WTC11 (cell line): ENCODE measurements around the gene TRAF3IP1. TPM values are rescaled to one million over a fixed set of nuclear protein-coding genes. Genes with fewer than 3 reads are reported as not detected.

ENCODE experiments used
- ATAC-seq: fragments of 200-7000 bp; cut with Tn5 transposase; 2 replicates; pipeline ENCODE4 v1.10.0; 2021; ENCODE audit warnings: mild to moderate bottlenecking, moderate library complexity
- CTCF ChIA-PET: fragments of 300-600 bp; sonication (Branson Sonifier 250); formaldehyde crosslinking; loops from one replicate; lab custom pipeline; 2021; ENCODE audit warnings: antibody characterized with exemption; lab: Charles Lee
- POLR2A ChIA-PET: fragments of 350-600 bp; sonication (Branson Sonifier 250); formaldehyde crosslinking; loops from one replicate; lab custom pipeline; 2021; ENCODE audit warnings: antibody characterized with exemption; lab: Charles Lee
- DNase-seq: peaks from one replicate; pipeline ENCODE4 v3.0.0; 2021; ENCODE audit warnings: low spot score
- H3K27ac Mint-ChIP-seq: 2 replicates; pipeline ENCODE4 v1.8.0; 2021; ENCODE audit warnings: mixed read lengths
- H3K27me3 Mint-ChIP-seq: 2 replicates; pipeline ENCODE4 v1.8.0; 2021; ENCODE audit warnings: low read depth, mild to moderate bottlenecking, moderate library complexity, mixed read lengths
- H3K36me3 Mint-ChIP-seq: 2 replicates; pipeline ENCODE4 v1.8.0; 2021; ENCODE audit warnings: mixed read lengths
- H3K4me1 Mint-ChIP-seq: 2 replicates; pipeline ENCODE4 v1.8.0; 2022; ENCODE audit warnings: mixed read lengths
- H3K4me3 Mint-ChIP-seq: 2 replicates; pipeline ENCODE4 v1.8.0; 2021; ENCODE audit warnings: mild to moderate bottlenecking, moderate library complexity, mixed read lengths
- H3K9me3 Mint-ChIP-seq: 2 replicates; pipeline ENCODE4 v1.8.0; 2021; ENCODE audit warnings: mixed read lengths
- ARID4B ChIP-seq: sonication (generic); formaldehyde crosslinking; IDR thresholded peaks from 2 replicates; pipeline ENCODE4 v1.8.0; 2023; ENCODE audit warnings: missing genetic modification reagents, mild to moderate bottlenecking, borderline replicate concordance
- ATF2 ChIP-seq: sonication (generic); formaldehyde crosslinking; IDR thresholded peaks from 2 replicates; pipeline ENCODE4 v1.8.1; 2022; ENCODE audit warnings: low read depth, missing genetic modification reagents, borderline replicate concordance
- CDX4 ChIP-seq: fragments of 250-450 bp; sonication (Bioruptor Pico); IDR thresholded peaks from 2 replicates; pipeline ENCODE4 v1.9.0; 2021; ENCODE audit warnings: moderate library complexity, mild to moderate bottlenecking, inconsistent platforms, borderline replicate concordance
- CREM ChIP-seq: sonication (generic); formaldehyde crosslinking; IDR thresholded peaks from 2 replicates; pipeline ENCODE4 v1.8.1; 2022; ENCODE audit warnings: mild to moderate bottlenecking, missing genetic modification reagents, moderate library complexity
- ELF4 ChIP-seq: sonication (generic); formaldehyde crosslinking; IDR thresholded peaks from 2 replicates; pipeline ENCODE4 v1.8.1; 2022; ENCODE audit warnings: low read depth, mild to moderate bottlenecking, moderate library complexity, missing genetic modification reagents
- ETV6 ChIP-seq: sonication (generic); formaldehyde crosslinking; IDR thresholded peaks from 2 replicates; pipeline ENCODE4 v1.8.1; 2022; ENCODE audit warnings: mild to moderate bottlenecking, missing genetic modification reagents
- KAT7 ChIP-seq: sonication (generic); formaldehyde crosslinking; IDR thresholded peaks from 2 replicates; pipeline ENCODE4 v1.8.1; 2023; ENCODE audit warnings: missing genetic modification reagents, mild to moderate bottlenecking, borderline replicate concordance
- MXD4 ChIP-seq: fragments of 250-450 bp; sonication (Bioruptor Pico); IDR thresholded peaks from 2 replicates; pipeline ENCODE4 v1.8.0; 2021; ENCODE audit warnings: mild to moderate bottlenecking, moderate library complexity, borderline replicate concordance
- NFYB ChIP-seq: sonication (generic); formaldehyde crosslinking; conservative IDR thresholded peaks from 2 replicates; pipeline ENCODE4 v1.8.0; 2022; ENCODE audit warnings: low read depth, missing genetic modification reagents
- NR1H2 ChIP-seq: sonication (generic); formaldehyde crosslinking; IDR thresholded peaks from 2 replicates; pipeline ENCODE4 v1.9.0; 2021; ENCODE audit warnings: mild to moderate bottlenecking, moderate library complexity, missing genetic modification reagents
- TCF7 ChIP-seq: sonication (generic); formaldehyde crosslinking; IDR thresholded peaks from 2 replicates; pipeline ENCODE4 v1.8.0; 2022; ENCODE audit warnings: mild to moderate bottlenecking, low read depth, missing genetic modification reagents, moderate library complexity
- ZNF263 ChIP-seq: sonication (generic); formaldehyde crosslinking; IDR thresholded peaks from 2 replicates; pipeline ENCODE4 v1.8.1; 2022; ENCODE audit warnings: low read depth, mild to moderate bottlenecking, moderate library complexity, missing genetic modification reagents
- ZNF317 ChIP-seq: sonication (generic); formaldehyde crosslinking; IDR thresholded peaks from 2 replicates; pipeline ENCODE4 v1.8.1; 2023; ENCODE audit warnings: low read depth, mild to moderate bottlenecking, moderate library complexity, missing genetic modification reagents, borderline replicate concordance
- ZNF416 ChIP-seq: fragments of 250-450 bp; sonication (Bioruptor Pico); IDR thresholded peaks from 2 replicates; pipeline ENCODE4 v1.9.0; 2021; ENCODE audit warnings: mild to moderate bottlenecking, inconsistent platforms
- ZNF423 ChIP-seq: fragments of 250-450 bp; sonication (Bioruptor Pico); IDR thresholded peaks from 2 replicates; pipeline ENCODE4 v2.1.2; 2022; ENCODE audit warnings: mild to moderate bottlenecking, moderate library complexity
- total RNA-seq: library from RNA; stranded (reverse); gene quantifications from 3 replicates; pipeline ENCODE4 v1.2.3, GENCODE V29; 2021
- TF ChIP-seq, protein P1 (sequence below): sonication (generic); formaldehyde crosslinking; IDR thresholded peaks from 2 replicates; pipeline ENCODE4 v1.8.1; 2023; ENCODE audit warnings: mild to moderate bottlenecking, missing genetic modification reagents
- TF ChIP-seq, protein P2 (sequence below): sonication (generic); formaldehyde crosslinking; IDR thresholded peaks from 2 replicates; pipeline ENCODE4 v1.8.0; 2023; ENCODE audit warnings: missing genetic modification reagents
- TF ChIP-seq, protein P3 (sequence below): fragments of 250-450 bp; sonication (Bioruptor Pico); IDR thresholded peaks from 2 replicates; pipeline ENCODE4 v1.9.0; 2021; ENCODE audit warnings: mild to moderate bottlenecking
- TF ChIP-seq, protein P4 (sequence below): sonication (generic); formaldehyde crosslinking; IDR thresholded peaks from 2 replicates; pipeline ENCODE4 v1.8.0; 2022; ENCODE audit warnings: mild to moderate bottlenecking, missing genetic modification reagents
- TF ChIP-seq, protein P5 (sequence below): sonication (generic); formaldehyde crosslinking; conservative IDR thresholded peaks from 2 replicates; pipeline ENCODE4 v1.8.1; 2022; ENCODE audit warnings: mild to moderate bottlenecking, missing genetic modification reagents
- TF ChIP-seq, protein P6 (sequence below): sonication (generic); formaldehyde crosslinking; IDR thresholded peaks from 2 replicates; pipeline ENCODE4 v1.8.0; 2022; ENCODE audit warnings: mild to moderate bottlenecking, missing genetic modification reagents

Gene TRAF3IP1
- total RNA-seq, 1 experiment from 2014 or later = 18.7 TPM

- no peak overlapping the region for H3K4me3 Mint-ChIP-seq
- H3K36me3 Mint-ChIP-seq = 0 out of 2 replicates have a peak, but pooled peaks cover 3% of the 10 kb centered on the region
- DNase-seq = no peak
- POLR2A ChIA-PET = no interaction called here
- TF ChIP-seq, protein P1, sequence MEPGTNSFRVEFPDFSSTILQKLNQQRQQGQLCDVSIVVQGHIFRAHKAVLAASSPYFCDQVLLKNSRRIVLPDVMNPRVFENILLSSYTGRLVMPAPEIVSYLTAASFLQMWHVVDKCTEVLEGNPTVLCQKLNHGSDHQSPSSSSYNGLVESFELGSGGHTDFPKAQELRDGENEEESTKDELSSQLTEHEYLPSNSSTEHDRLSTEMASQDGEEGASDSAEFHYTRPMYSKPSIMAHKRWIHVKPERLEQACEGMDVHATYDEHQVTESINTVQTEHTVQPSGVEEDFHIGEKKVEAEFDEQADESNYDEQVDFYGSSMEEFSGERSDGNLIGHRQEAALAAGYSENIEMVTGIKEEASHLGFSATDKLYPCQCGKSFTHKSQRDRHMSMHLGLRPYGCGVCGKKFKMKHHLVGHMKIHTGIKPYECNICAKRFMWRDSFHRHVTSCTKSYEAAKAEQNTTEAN (CRISPR knock-in tag) = no peak
- no peak for TF ChIP-seq ZNF263 (CRISPR knock-in tag)
- TF ChIP-seq, protein P2, sequence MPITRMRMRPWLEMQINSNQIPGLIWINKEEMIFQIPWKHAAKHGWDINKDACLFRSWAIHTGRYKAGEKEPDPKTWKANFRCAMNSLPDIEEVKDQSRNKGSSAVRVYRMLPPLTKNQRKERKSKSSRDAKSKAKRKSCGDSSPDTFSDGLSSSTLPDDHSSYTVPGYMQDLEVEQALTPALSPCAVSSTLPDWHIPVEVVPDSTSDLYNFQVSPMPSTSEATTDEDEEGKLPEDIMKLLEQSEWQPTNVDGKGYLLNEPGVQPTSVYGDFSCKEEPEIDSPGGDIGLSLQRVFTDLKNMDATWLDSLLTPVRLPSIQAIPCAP = no peak
- TF ChIP-seq ZNF416 (CRISPR knock-in tag) = no peak
- TF ChIP-seq NFYB (CRISPR knock-in tag) = no peak
- no peak for TF ChIP-seq ELF4 (CRISPR knock-in tag)
- TF ChIP-seq ETV6 (CRISPR knock-in tag) = no peak
- no peak for TF ChIP-seq KAT7 (CRISPR knock-in tag)
- TF ChIP-seq ZNF423 (CRISPR knock-in tag) = no peak
- TF ChIP-seq, protein P3, sequence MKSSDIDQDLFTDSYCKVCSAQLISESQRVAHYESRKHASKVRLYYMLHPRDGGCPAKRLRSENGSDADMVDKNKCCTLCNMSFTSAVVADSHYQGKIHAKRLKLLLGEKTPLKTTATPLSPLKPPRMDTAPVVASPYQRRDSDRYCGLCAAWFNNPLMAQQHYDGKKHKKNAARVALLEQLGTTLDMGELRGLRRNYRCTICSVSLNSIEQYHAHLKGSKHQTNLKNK = no peak
- TF ChIP-seq TCF7 (CRISPR knock-in tag) = no peak
- TF ChIP-seq, all 79 proteins: peak for 0
- Mint-ChIP-seq H3K27ac (peak overlapping the region; percentile 64; the same call in 1 of the 2 replicates), H3K9me3 (no peaks in the 10 kb centered on the region), H3K4me1 (peaks cover 7% of the 10 kb centered on the region), H3K27me3 (no peaks in the 10 kb centered on the region)
- ATAC-seq = no peak
- CTCF ChIA-PET = no interaction called here
Measured at GRCh38 chr2:238399094-238399493, 78.8 kb downstream of the TRAF3IP1 start.

GRCh38 chr2:238401551-238401950, 81.2 kb downstream of the TRAF3IP1 start:
- CTCF ChIA-PET = interaction anchor here (1.0 kb wide), 1 partner anchor 32 kb away, joined by 3 read pairs; no protein-coding TSS in a partner anchor

DNA sequence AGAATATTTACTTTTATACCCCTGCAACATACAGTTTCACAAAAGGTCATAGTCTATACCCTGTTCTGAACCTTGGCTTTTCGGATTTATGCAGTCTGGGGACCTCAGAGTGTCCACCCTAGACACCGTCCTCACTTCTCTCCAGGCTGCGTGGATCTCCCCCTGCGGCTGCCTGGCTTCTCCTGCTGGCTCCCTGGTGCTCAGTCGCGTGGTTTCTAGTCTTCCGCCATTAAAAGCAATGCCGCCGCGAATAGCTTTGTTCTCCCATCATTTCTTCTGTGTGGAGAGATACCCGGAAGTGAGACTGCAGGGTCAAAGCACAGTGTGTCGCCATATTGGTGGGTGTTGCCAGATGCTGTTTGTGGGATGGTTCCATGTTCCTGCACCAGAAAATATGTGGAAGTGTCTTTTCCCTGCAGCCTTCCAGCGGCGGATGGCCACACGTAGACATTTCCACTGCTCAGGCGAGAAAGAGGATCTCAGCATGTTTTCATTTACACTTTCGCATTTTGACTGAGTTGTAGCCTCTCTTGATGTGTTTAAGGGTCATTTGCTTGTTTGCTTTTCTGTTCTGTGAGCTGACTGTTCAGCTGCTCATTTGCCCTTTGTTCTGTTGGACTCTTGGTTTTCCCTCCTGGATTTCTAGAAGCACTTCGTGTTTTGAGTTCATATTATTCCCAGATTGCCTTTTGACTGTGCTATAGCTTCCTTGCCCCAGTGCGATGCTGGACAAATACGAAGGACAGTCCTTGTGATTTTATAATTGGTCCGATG, 83.5 kb downstream of the TRAF3IP1 start:
- Mint-ChIP-seq H3K27ac (no peak overlapping the region; the same call in 1 of the 2 replicates), H3K4me3 (no peak overlapping the region), H3K27me3 (no peaks in the 10 kb centered on the region), H3K9me3 (no peaks in the 10 kb centered on the region), H3K36me3 (no peaks in the 10 kb centered on the region), H3K4me1 (peaks cover 13% of the 10 kb centered on the region)
- DNase-seq (no peak), ATAC-seq (no peak)
- ChIA-PET CTCF (interaction anchor here (0.9 kb wide), 1 partner anchor 141 kb away, joined by 3 read pairs; no protein-coding TSS in a partner anchor), POLR2A (no interaction called here)
- TF ChIP-seq, protein P4, sequence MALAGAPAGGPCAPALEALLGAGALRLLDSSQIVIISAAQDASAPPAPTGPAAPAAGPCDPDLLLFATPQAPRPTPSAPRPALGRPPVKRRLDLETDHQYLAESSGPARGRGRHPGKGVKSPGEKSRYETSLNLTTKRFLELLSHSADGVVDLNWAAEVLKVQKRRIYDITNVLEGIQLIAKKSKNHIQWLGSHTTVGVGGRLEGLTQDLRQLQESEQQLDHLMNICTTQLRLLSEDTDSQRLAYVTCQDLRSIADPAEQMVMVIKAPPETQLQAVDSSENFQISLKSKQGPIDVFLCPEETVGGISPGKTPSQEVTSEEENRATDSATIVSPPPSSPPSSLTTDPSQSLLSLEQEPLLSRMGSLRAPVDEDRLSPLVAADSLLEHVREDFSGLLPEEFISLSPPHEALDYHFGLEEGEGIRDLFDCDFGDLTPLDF (CRISPR knock-in tag) = no peak
- no peak for TF ChIP-seq ARID4B (CRISPR knock-in tag)
- no peak for TF ChIP-seq CDX4
- TF ChIP-seq CREM (CRISPR knock-in tag) = no peak
- TF ChIP-seq, protein P5, sequence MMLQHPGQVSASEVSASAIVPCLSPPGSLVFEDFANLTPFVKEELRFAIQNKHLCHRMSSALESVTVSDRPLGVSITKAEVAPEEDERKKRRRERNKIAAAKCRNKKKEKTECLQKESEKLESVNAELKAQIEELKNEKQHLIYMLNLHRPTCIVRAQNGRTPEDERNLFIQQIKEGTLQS (CRISPR knock-in tag) = no peak
- TF ChIP-seq, protein P6, sequence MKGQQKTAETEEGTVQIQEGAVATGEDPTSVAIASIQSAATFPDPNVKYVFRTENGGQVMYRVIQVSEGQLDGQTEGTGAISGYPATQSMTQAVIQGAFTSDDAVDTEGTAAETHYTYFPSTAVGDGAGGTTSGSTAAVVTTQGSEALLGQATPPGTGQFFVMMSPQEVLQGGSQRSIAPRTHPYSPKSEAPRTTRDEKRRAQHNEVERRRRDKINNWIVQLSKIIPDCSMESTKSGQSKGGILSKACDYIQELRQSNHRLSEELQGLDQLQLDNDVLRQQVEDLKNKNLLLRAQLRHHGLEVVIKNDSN (CRISPR knock-in tag) = no peak
- TF ChIP-seq ATF2 (CRISPR knock-in tag) = no peak

More at GRCh38 chr2:238401551-238401950, 81.2 kb downstream of the TRAF3IP1 start:
- DNase-seq (no peak), ATAC-seq (no peak)
- peaks cover 15% of the 10 kb centered on the region for H3K4me1 Mint-ChIP-seq
- H3K4me3 Mint-ChIP-seq = no peak overlapping the region
- no peaks in the 10 kb centered on the region for H3K9me3 Mint-ChIP-seq
- POLR2A ChIA-PET = no interaction called here
- no peak for TF ChIP-seq MXD4 (CRISPR knock-in tag)
- no peak for TF ChIP-seq ZNF317 (CRISPR knock-in tag)
- no peak for TF ChIP-seq NR1H2 (CRISPR knock-in tag)
- H3K36me3 Mint-ChIP-seq = 0 out of 2 replicates have a peak, but pooled peaks cover 3% of the 10 kb centered on the region
- no peaks in the 10 kb centered on the region for H3K27me3 Mint-ChIP-seq
- peak overlapping the region; percentile 45; the same call in 1 of the 2 replicates for H3K27ac Mint-ChIP-seq
